ENCODE measurements around the gene MFAP2.

DNA sequence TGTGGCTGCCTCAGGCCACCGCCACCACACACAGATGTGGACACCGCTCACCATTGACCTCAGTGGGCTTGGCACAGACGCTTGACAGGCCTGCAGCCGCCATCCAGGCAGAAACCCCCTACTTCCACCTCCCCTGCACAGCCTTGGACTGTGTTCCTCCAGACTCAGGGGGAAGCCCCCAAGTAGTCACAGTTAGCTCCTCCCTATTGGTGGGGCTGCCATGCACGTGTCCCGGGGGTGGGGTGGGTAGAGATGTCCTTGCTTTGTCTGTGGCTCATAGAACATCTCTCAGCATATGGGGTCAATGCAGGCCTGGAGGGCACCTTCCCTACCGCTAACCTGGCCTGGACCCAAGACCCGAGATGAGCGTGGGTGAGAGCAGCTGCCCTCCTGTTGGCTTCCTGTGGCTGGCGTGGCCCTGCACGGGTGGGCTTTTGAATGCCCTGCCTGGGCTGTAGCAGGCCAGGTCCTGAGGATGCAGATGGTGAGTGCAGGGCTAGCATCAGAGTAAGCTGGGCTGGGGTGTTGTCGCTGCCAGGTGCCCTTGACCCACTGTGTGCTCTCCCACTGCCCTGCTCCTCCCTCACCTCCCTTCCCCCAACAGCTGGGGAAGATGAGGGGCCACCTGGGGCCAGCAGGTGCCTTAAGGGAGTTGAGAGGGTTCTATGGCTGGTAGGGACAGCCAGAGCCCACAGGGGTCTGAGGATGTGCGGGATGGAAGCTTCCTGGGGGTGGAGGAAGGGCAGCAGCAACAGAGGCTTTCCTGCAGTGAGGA lies 52.5 kb downstream of the MFAP2 start:
- TF ChIP-seq, protein P1, sequence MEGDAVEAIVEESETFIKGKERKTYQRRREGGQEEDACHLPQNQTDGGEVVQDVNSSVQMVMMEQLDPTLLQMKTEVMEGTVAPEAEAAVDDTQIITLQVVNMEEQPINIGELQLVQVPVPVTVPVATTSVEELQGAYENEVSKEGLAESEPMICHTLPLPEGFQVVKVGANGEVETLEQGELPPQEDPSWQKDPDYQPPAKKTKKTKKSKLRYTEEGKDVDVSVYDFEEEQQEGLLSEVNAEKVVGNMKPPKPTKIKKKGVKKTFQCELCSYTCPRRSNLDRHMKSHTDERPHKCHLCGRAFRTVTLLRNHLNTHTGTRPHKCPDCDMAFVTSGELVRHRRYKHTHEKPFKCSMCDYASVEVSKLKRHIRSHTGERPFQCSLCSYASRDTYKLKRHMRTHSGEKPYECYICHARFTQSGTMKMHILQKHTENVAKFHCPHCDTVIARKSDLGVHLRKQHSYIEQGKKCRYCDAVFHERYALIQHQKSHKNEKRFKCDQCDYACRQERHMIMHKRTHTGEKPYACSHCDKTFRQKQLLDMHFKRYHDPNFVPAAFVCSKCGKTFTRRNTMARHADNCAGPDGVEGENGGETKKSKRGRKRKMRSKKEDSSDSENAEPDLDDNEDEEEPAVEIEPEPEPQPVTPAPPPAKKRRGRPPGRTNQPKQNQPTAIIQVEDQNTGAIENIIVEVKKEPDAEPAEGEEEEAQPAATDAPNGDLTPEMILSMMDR (IDR thresholded peaks at IDR 0.05), result no peak
- TF ChIP-seq POLR2A (IDR thresholded peaks at IDR 0.05), result no peak
- no peak for TF ChIP-seq EP300 (IDR thresholded peaks at IDR 0.05)

All from tibial nerve (tissue), 4 donors.